ENCODE results near the gene MED13.

Gene MED13

GRCh38 chr17:62064791-62065563 lies at the start of gene MED13:
Gene MED13, minus strand, starts transcription at chr17:62065278. Its CDS starts 73 bp downstream, at chr17:62065205.
- peak; percentile 34 for DNase-seq (ENCODE audit: low read depth, low spot score)

- no peak for DNase-seq (ENCODE audit: low read depth, low spot score)
Measured at GRCh38 chr17:62112229-62112628, 47.2 kb upstream of the MED13 start.

- DNase-seq (ENCODE audit: low read depth, low spot score) = peak; percentile 16
Measured at GRCh38 chr17:62111562-62112171, 46.6 kb upstream of the MED13 start.

GRCh38 chr17:62110923-62111484 lies 45.9 kb upstream of the MED13 start:
- no peak for DNase-seq (ENCODE audit: low read depth, low spot score)

GRCh38 chr17:62109924-62110323 lies 44.8 kb upstream of the MED13 start:
- DNase-seq (ENCODE audit: low read depth, low spot score) = no peak

GRCh38 chr17:62109378-62109902 lies 44.4 kb upstream of the MED13 start:
- DNase-seq (ENCODE audit: low read depth, low spot score) = peak; percentile 90

GRCh38 chr17:62105861-62106260 lies 40.8 kb upstream of the MED13 start:
- DNase-seq (ENCODE audit: low read depth, low spot score) = no peak

GRCh38 chr17:62105357-62105756 lies 40.3 kb upstream of the MED13 start:
- peak; percentile 4 for DNase-seq (ENCODE audit: low read depth, low spot score)

- DNase-seq (ENCODE audit: low read depth, low spot score) = no peak
Measured at GRCh38 chr17:62101515-62101914, 36.4 kb upstream of the MED13 start.

GRCh38 chr17:62101090-62101489 lies 36.0 kb upstream of the MED13 start:
- no peak for DNase-seq (ENCODE audit: low read depth, low spot score)

GRCh38 chr17:62100055-62100454 lies 35.0 kb upstream of the MED13 start:
- DNase-seq (ENCODE audit: low read depth, low spot score) = no peak

- DNase-seq (ENCODE audit: low read depth, low spot score) = no peak
Measured at GRCh38 chr17:62099532-62099931, 34.5 kb upstream of the MED13 start.

GRCh38 chr17:62098623-62099231 lies 33.6 kb upstream of the MED13 start:
- no peak for DNase-seq (ENCODE audit: low read depth, low spot score)

GRCh38 chr17:62096401-62096670 lies 31.3 kb upstream of the MED13 start:
- DNase-seq (ENCODE audit: low read depth, low spot score) = no peak

- DNase-seq (ENCODE audit: low read depth, low spot score) = no peak
Measured at GRCh38 chr17:62094175-62094574, 29.1 kb upstream of the MED13 start.

GRCh38 chr17:62093188-62094155 lies 28.4 kb upstream of the MED13 start:
- no peak for DNase-seq (ENCODE audit: low read depth, low spot score)

GRCh38 chr17:62092784-62093183 lies 27.7 kb upstream of the MED13 start:
- DNase-seq (ENCODE audit: low read depth, low spot score) = no peak

- DNase-seq (ENCODE audit: low read depth, low spot score) = no peak
Measured at GRCh38 chr17:62091804-62092203, 26.7 kb upstream of the MED13 start.

GRCh38 chr17:62090868-62091267 lies 25.8 kb upstream of the MED13 start:
- DNase-seq (ENCODE audit: low read depth, low spot score) = no peak

GRCh38 chr17:62090021-62090824 lies 25.1 kb upstream of the MED13 start:
- no peak for DNase-seq (ENCODE audit: low read depth, low spot score)

GRCh38 chr17:62089334-62089733 lies 24.3 kb upstream of the MED13 start:
- DNase-seq (ENCODE audit: low read depth, low spot score) = no peak
